H1 (cell line): ENCODE results near the gene PRRT1. TPM values are rescaled to one million over a fixed set of nuclear protein-coding genes. Genes with fewer than 3 reads are reported as not detected.
A peak's percentile ranks its signal among the peaks of the same experiment; 100 is the strongest.

Experiments used
- CTCF ChIA-PET: fragments of 300-600 bp; sonication (Branson Sonifier 250); formaldehyde crosslinking; loops from one replicate; lab custom pipeline; 2021; ENCODE audit not compliant: partially characterized antibody; lab: Charles Lee
- POLR2A ChIA-PET: fragments of 300-600 bp; sonication (Branson Sonifier 250); formaldehyde crosslinking; loops from one replicate; lab custom pipeline; 2021; ENCODE audit warnings: inconsistent platforms; ENCODE audit not compliant: partially characterized antibody; lab: Charles Lee
- DNase-seq, 2 experiments: peaks; one replicate each; pipeline versions ENCODE4 v3.0.0 to v3.0.0-alpha.2; 2010 to 2022; ENCODE audit warnings: low spot score in 2 of 2, low read depth in 1 of 2, mixed read lengths in 1 of 2
- FAIRE-seq: peaks from 2 replicates; lab custom pipeline; 2011; peaks lifted over from hg19 to GRCh38; lab: Jason Lieb, UNC
- H2AFZ ChIP-seq: 2 replicates; pipeline ENCODE4 v1.8.1; 2012; ENCODE audit warnings: low read length, inconsistent platforms
- H2AK5ac ChIP-seq: 2 replicates; pipeline ENCODE4 v1.6.1; 2013; ENCODE audit warnings: low read depth, low read length
- H2BK120ac ChIP-seq: replicated peaks from 2 replicates; pipeline ENCODE3; 2013; ENCODE audit warnings: low read depth, low read length, inconsistent platforms
- H2BK12ac ChIP-seq: 2 replicates; pipeline ENCODE4 v1.6.1; 2013; ENCODE audit warnings: low read depth, low read length
- H2BK15ac ChIP-seq: 2 replicates; pipeline ENCODE4 v1.6.1; 2013; ENCODE audit warnings: low read length
- H2BK20ac ChIP-seq: 2 replicates; pipeline ENCODE4 v1.6.1; 2013; ENCODE audit warnings: low read length
- H2BK5ac ChIP-seq: 2 replicates; pipeline ENCODE4 v1.6.1; 2013; ENCODE audit warnings: low read depth, low read length
- H3K14ac ChIP-seq: 2 replicates; pipeline ENCODE4 v1.6.1; 2013; ENCODE audit warnings: inconsistent platforms; ENCODE audit not compliant: insufficient read length
- H3K18ac ChIP-seq: 2 replicates; pipeline ENCODE4 v1.6.1; 2013; ENCODE audit warnings: low read length; ENCODE audit errors: extremely low read depth
- H3K23ac ChIP-seq: 2 replicates; pipeline ENCODE4 v1.6.1; 2013; ENCODE audit warnings: inconsistent platforms; ENCODE audit not compliant: insufficient read length
- H3K23me2 ChIP-seq: 2 replicates; pipeline ENCODE4 v1.6.1; 2013; ENCODE audit warnings: low read depth, low read length
- H3K27ac ChIP-seq: 2 replicates; pipeline ENCODE4 v1.6.1; 2011; ENCODE audit warnings: low read depth, low read length, inconsistent platforms
- H3K27me3 ChIP-seq, 4 experiments: replicated peaks in 1 of 4; 1 replicate in 1 of 4; 2 replicates in 3 of 4; pipeline versions ENCODE4 v1.6.1 to v1.8.1; 2011 to 2013; ENCODE audit warnings: low read length in 3 of 4, mild to moderate bottlenecking in 3 of 4, inconsistent platforms in 2 of 4, mixed read lengths in 2 of 4, moderate library complexity in 1 of 4; ENCODE audit not compliant: control insufficient read depth in 3 of 4, insufficient read depth in 3 of 4; ENCODE audit errors: extremely low read depth in 1 of 4
- H3K36me3 ChIP-seq, 4 experiments: 2 replicates each; pipeline versions ENCODE4 v1.6.1 to v1.8.1; 2011 to 2013; ENCODE audit warnings: mild to moderate bottlenecking in 4 of 4, low read length in 3 of 4, moderate library complexity in 2 of 4, control low read depth in 1 of 4, inconsistent platforms in 1 of 4; ENCODE audit not compliant: insufficient read depth in 4 of 4, control insufficient read depth in 2 of 4
- H3K4ac ChIP-seq: replicated peaks from 2 replicates; pipeline ENCODE3; 2013; ENCODE audit warnings: low read length, low read depth, mixed read lengths, inconsistent platforms; ENCODE audit not compliant: insufficient read length
- H3K4me1 ChIP-seq, 4 experiments: replicated peaks in 1 of 4; 1 replicate in 1 of 4; 2 replicates in 3 of 4; pipeline versions ENCODE4 v1.6.1 to v1.8.1; 2011 to 2013; ENCODE audit warnings: low read length in 3 of 4, inconsistent platforms in 2 of 4, mixed read lengths in 1 of 4; ENCODE audit not compliant: insufficient read depth in 4 of 4, control insufficient read depth in 3 of 4
- H3K4me2 ChIP-seq, 2 experiments: 2 replicates each; pipeline versions ENCODE4 v1.6.1 to v1.8.1; 2011 to 2013; ENCODE audit warnings: low read depth in 2 of 2, low read length in 2 of 2, control low read depth in 1 of 2, inconsistent platforms in 1 of 2, mild to moderate bottlenecking in 1 of 2; ENCODE audit not compliant: insufficient read depth in 1 of 2
- H3K4me3 ChIP-seq, 4 experiments: fragments of 200-600, 300-600 bp in 1 of 4; sonication (generic), shearing (Covaris generic), sonication (Bioruptor Twin) in 1 of 4; 2 replicates each; pipeline versions ENCODE4 v1.5.1 to v1.8.1; 2011 to 2016; ENCODE audit warnings: low read length in 4 of 4, low read depth in 3 of 4, control low read depth in 2 of 4, inconsistent platforms in 2 of 4, mild to moderate bottlenecking in 2 of 4, mixed read lengths in 1 of 4, moderate library complexity in 1 of 4; ENCODE audit not compliant: insufficient read depth in 2 of 4; ENCODE audit errors: extremely low read depth in 1 of 4
- H3K56ac ChIP-seq: replicated peaks from 2 replicates; pipeline ENCODE3; 2013; ENCODE audit warnings: low read depth, mild to moderate bottlenecking, mixed read lengths, low read length, inconsistent platforms; ENCODE audit not compliant: insufficient read length
- H3K79me1 ChIP-seq: 2 replicates; pipeline ENCODE4 v1.6.1; 2013; ENCODE audit warnings: low read depth, low read length, control low read depth
- H3K79me2 ChIP-seq, 2 experiments: 2 replicates each; pipeline versions ENCODE4 v1.6.1 to v1.8.1; 2012 to 2013; ENCODE audit warnings: low read length in 2 of 2, mild to moderate bottlenecking in 2 of 2, inconsistent platforms in 1 of 2; ENCODE audit not compliant: insufficient read depth in 2 of 2, control insufficient read depth in 1 of 2
- H3K9ac ChIP-seq, 4 experiments: replicated peaks in 1 of 4; 1 replicate in 1 of 4; 2 replicates in 3 of 4; pipeline versions ENCODE4 v1.6.1 to v1.8.1; 2011 to 2013; ENCODE audit warnings: low read depth in 3 of 4, low read length in 3 of 4, control low read depth in 2 of 4, mild to moderate bottlenecking in 2 of 4, moderate library complexity in 2 of 4, inconsistent platforms in 1 of 4; ENCODE audit errors: extremely low read depth in 1 of 4
- H3K9me3 ChIP-seq, 2 experiments: 2 replicates each; pipeline versions ENCODE4 v1.6.1 to v1.8.1; 2012 to 2013; ENCODE audit warnings: mild to moderate bottlenecking in 2 of 2, moderate library complexity in 2 of 2, control low read depth in 1 of 2, inconsistent platforms in 1 of 2, low read depth in 1 of 2, low read length in 1 of 2, mixed read lengths in 1 of 2; ENCODE audit not compliant: insufficient read depth in 2 of 2
- H4K20me1 ChIP-seq, 2 experiments: replicated peaks in 1 of 2; 2 replicates each; pipeline versions ENCODE3 to v1.8.1; 2011 to 2013; ENCODE audit warnings: inconsistent platforms in 2 of 2, low read length in 2 of 2, mild to moderate bottlenecking in 1 of 2; ENCODE audit not compliant: insufficient read depth in 2 of 2, control insufficient read depth in 1 of 2
- H4K5ac ChIP-seq: 2 replicates; pipeline ENCODE4 v1.6.1; 2013; ENCODE audit warnings: low read length, low read depth, mixed read lengths, inconsistent platforms; ENCODE audit not compliant: insufficient read length
- H4K8ac ChIP-seq: 2 replicates; pipeline ENCODE4 v1.8.0; 2013; ENCODE audit warnings: mild to moderate bottlenecking, moderate library complexity, low read length, inconsistent platforms; ENCODE audit not compliant: insufficient read depth; ENCODE audit errors: extremely low read depth
- H4K91ac ChIP-seq: replicated peaks from 2 replicates; pipeline ENCODE3; 2013; ENCODE audit warnings: low read length, mixed read lengths, inconsistent platforms; ENCODE audit not compliant: insufficient read length
- KDM4A ChIP-seq: IDR thresholded peaks from one replicate; pipeline ENCODE4 v1.7.1; 2012; ENCODE audit warnings: low read depth, mild to moderate bottlenecking, moderate library complexity, low read length, inconsistent platforms; ENCODE audit not compliant: severe bottlenecking
- WGBS, 2 experiments: shearing (Covaris generic) in 1 of 2; methylation state at CpG; one replicate each; pipeline versions ENCODE4 v1.1.6 to v1.1.7; 2013 to 2015; ENCODE audit warnings: low lambda C conversion rate in 2 of 2, mixed read lengths in 2 of 2, inconsistent platforms in 1 of 2, low coverage in 1 of 2, missing lambda C conversion rate in 1 of 2; ENCODE audit not compliant: insufficient replicate concordance in 2 of 2, insufficient coverage in 1 of 2, insufficient read length in 1 of 2; ENCODE audit errors: extremely low coverage in 1 of 2, missing lambda C conversion rate in 1 of 2; 5-methylcytosine and 5-hydroxymethylcytosine counted together
- polyA plus RNA-seq, 7 experiments: library from polyadenylated mRNA; depleted of rRNA in 3 of 7; stranded (reverse) in 5 of 7; unstranded in 2 of 7; fragments of >200 nt in 5 of 7; fragments of 200-250 nt in 2 of 7; gene quantifications; 1 replicate in 5 of 7; 2 replicates in 1 of 7; 4 replicates in 1 of 7; pipeline versions ENCODE4 v1.2.1 to v1.2.3, GENCODE V29; 2011 to 2013; ENCODE audit warnings: missing spikeins in 2 of 7, mixed read lengths in 2 of 7
- total RNA-seq: library from RNA; stranded (reverse); fragmentation: NEBNext Ultra II Directional; extraction: Animal tissue kit (Norgen Biotek cat#: 25700); gene quantifications from 2 replicates; pipeline ENCODE4 v1.2.1, GENCODE V29; 2021

PRRT1 gene
- total and polyA plus RNA-seq, 2 of the 8 experiments (the other 6 are each of a cell fraction or from before 2014, with no cell fraction given), result 0.71 to 2.8 TPM

DNA sequence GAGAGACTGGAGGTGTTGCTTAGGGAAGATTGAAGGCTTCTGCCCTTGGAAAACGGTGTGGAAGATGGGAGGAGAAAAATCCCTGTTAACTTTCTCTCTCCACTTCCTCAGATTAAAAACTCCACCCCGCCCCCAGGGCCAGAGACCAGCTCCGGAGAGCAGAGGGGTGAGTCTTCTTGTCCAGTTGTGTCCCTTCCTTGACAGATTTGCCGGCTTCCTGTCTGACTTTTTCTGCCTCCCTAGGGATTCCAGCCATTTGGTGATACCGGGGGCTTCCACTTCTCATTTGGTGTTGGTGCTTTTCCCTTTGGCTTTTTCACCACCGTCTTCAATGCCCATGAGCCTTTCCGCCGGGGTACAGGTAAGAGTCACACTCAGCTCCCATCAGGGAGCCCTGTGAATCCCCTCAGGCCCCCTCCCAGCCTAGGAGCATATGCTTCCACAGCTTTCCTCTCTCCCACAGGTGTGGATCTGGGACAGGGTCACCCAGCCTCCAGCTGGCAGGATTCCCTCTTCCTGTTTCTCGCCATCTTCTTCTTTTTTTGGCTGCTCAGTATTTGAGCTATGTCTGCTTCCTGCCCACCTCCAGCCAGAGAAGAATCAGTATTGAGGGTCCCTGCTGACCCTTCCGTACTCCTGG lies 28.1 kb upstream of the PRRT1 start:
- WGBS, 2 experiments, result 87% methylated on average over 10 of the region's 10 CpGs; no CpG with 5 or more reads in 1 of the 2 experiments
- H3K23me2 ChIP-seq, result peaks cover 26% of the 10 kb centered on the region
- H3K4me2 ChIP-seq, result peak overlapping the region in 1 of 2 experiments; percentile 100; a peak in 1 of 4 replicates
- no peak for TF ChIP-seq KDM4A

More for the DNA sequence above, 28.1 kb upstream of the PRRT1 start:
- Histone ChIP-seq H4K91ac (no peak overlapping the region), H3K4me3 (no peak overlapping the region), H3K9ac (peak overlapping the region in 1 of 4 experiments; percentile 87; a peak in 1 of 7 replicates), H3K27me3 (no peaks in the 10 kb centered on the region; a peak in 1 of 7 replicates), H3K4ac (no peak overlapping the region), H4K5ac (no peak overlapping the region), H2BK20ac (no peak overlapping the region), H3K23ac (no peak overlapping the region), H2BK120ac (no peak overlapping the region), H4K20me1 (peaks cover 0 to 2% of the 10 kb centered on the region in 2 experiments), H3K9me3 (no peaks in the 10 kb centered on the region), H3K4me1 (peaks cover under 1 to 13% (median 5%) of the 10 kb centered on the region in 4 experiments; a peak in 6 of 7 replicates), H2BK5ac (no peak overlapping the region), H3K27ac (no peak overlapping the region), H3K79me1 (peaks cover 6% of the 10 kb centered on the region; the same call in 1 of the 2 replicates), H3K14ac (no peak overlapping the region), H3K56ac (no peak overlapping the region), H2AFZ (no peak overlapping the region), H3K36me3 (peaks cover 4 to 27% (median 19%) of the 10 kb centered on the region in 4 experiments; a peak in 7 of 8 replicates), H2AK5ac (no peak overlapping the region), H4K8ac (no peak overlapping the region), H3K79me2 (peaks cover 2 to 21% of the 10 kb centered on the region in 2 experiments; a peak in 3 of 4 replicates), H2BK12ac (no peak overlapping the region), H2BK15ac (no peak overlapping the region), H3K18ac (no peak overlapping the region)
- FAIRE-seq, result no peak
- DNase-seq, result no peak
- POLR2A ChIA-PET, result interaction anchor here (0.8 to 7.9 kb wide), 6 partner anchors 13 to 353 kb away, joined by 3 to 194 read pairs (median 4); partner anchors contain the start of genes EGFL8, GPSM3, HSPA1B and PBX2
- CTCF ChIA-PET, result interaction anchor here (1.9 to 2.7 kb wide), 2 partner anchors 11 to 16 kb away, joined by 4 to 7 read pairs; partner anchors contain the start of gene PBX2
